ENCODE results near the gene DMPK.

DMPK gene

DNA sequence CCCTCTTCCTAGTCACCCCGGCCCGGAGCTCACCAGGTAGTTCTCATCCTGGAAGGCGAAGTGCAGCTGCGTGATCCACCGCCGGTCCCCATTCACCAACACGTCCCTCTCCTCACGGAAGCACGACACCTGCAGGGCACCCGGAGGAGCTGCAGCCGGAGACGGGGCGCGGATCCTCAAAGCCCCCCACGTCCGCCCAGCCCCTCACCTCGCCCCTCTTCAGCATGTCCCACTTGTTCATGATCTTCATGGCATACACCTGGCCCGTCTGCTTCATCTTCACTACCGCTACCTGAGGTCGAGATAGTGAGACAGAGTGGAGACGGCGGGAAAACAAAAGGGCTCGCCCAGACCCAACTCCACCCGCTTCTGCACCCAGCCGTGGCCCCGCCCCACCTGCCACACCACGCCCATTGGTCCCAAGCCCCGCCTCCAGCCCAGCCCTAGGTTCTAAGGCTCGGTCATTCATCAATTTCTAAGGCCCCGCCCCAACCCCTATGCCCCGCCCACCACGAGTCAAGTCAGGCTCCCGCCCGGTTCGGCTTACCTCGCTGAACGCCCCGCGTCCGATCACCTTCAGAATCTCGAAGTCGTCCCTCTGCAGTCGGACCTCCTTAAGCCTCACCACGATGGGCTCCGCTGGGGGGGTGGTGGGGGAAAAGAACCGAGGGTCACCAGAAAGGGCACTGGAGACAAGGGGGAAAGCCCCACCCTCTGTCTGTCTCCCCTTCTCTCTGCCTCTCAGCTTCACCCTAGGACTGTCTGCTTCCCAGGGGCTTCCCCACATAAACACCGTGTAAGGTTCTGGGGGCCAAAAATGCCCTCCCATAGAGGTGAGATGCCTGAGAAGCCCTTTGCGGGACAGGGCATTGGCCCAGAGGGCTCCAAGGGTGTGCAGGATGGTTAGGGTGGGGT is 2.8 kb downstream of the DMPK start:
- peak overlapping the region; percentile 83 for H3K9ac ChIP-seq (ENCODE audit: low read length)
- DNase-seq, result peak; percentile 68
- peak overlapping the region; percentile 18 to 30 for H3K18ac ChIP-seq (ENCODE audit: low read depth in 1 of 2, low read length in 2 of 2)
- peak overlapping the region in 1 of 2 experiments; percentile 37 for H3K4me3 ChIP-seq (ENCODE audit: insufficient read depth in 1 of 2, low read depth in 1 of 2, low read length in 2 of 2)
- peak overlapping the region; percentile 12 for H2AK5ac ChIP-seq (ENCODE audit: low read length, severe bottlenecking)
- peaks cover 37% of the 10 kb centered on the region for H3K79me1 ChIP-seq (replicated peaks; ENCODE audit: low read length, poor library complexity, severe bottlenecking)
- peak overlapping the region in 1 of 2 experiments; percentile 18 for H3K14ac ChIP-seq (ENCODE audit: low read length in 2 of 2)
- H2BK15ac ChIP-seq (ENCODE audit: low read depth, poor library complexity, severe bottlenecking), result no peak overlapping the region
- no peak overlapping the region for H3K27ac ChIP-seq (ENCODE audit: low read length, poor library complexity, severe bottlenecking)
- H2BK12ac ChIP-seq (ENCODE audit: low read length in 2 of 2), result no peak overlapping the region
- H2BK120ac ChIP-seq (ENCODE audit: low read depth, low read length), result no peak overlapping the region
- H3K4me1 ChIP-seq (ENCODE audit: control insufficient read depth, insufficient read depth, low read depth, low read length), result peaks cover 49% of the 10 kb centered on the region
- H2BK5ac ChIP-seq (ENCODE audit: low read depth, low read length, poor library complexity, severe bottlenecking), result no peak overlapping the region
- H3K4me2 ChIP-seq (ENCODE audit: low read length, poor library complexity, severe bottlenecking), result no peak overlapping the region
- H3K9me3 ChIP-seq (ENCODE audit: control insufficient read depth, low read length), result no peaks in the 10 kb centered on the region
- 36% methylated on average over 47 of the region's 48 CpGs for whole genome bisulfite sequencing
- H3K4ac ChIP-seq (ENCODE audit: low read depth in 1 of 2, low read length in 2 of 2), result no peak overlapping the region
- no peak overlapping the region for H4K91ac ChIP-seq (ENCODE audit: low read length)
- no peak overlapping the region for H3K23ac ChIP-seq (ENCODE audit: low read length in 2 of 2)
- H4K8ac ChIP-seq (ENCODE audit: low read length), result no peak overlapping the region
- peaks cover 41 to 51% of the 10 kb centered on the region in 2 experiments for H3K36me3 ChIP-seq (ENCODE audit: control insufficient read depth in 1 of 2, insufficient read depth in 2 of 2, low read depth in 1 of 2, low read length in 2 of 2)
- H3K27me3 ChIP-seq (ENCODE audit: control insufficient read depth in 1 of 2, insufficient read depth in 1 of 2, low read length in 2 of 2), result no peaks in the 10 kb centered on the region
- H2AFZ ChIP-seq (ENCODE audit: low read depth, low read length), result no peak overlapping the region

DNA sequence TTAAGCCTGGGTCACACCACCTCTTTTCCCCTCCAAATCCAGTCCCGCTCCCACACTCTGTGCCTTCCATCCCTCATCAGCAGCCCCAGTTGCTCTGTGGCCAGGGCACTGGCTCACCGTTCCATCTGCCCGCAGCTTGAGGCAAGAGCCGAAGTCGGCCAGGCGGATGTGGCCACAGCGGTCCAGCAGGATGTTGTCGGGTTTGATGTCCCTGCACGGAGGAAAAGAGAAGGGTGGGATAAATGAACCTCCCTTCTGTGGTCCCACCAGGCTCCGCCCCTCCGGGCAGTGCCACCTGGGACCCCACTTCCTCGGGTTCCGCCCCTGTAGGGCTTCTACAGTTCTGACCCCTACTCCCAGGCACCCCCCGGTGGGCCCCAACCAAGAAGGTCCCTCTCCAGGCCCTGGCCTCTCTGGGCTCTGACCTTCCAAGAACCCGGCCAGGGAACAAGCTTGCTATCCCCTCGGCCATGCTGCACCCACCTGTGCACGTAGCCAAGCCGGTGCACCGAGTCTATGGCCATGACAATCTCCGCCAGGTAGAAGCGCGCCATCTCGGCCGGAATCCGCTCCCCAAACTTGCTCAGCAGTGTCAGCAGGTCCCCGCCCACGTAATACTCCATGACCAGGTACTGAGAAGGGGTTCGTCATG is 4.2 kb downstream of the DMPK start:
- Histone ChIP-seq H3K27me3 (ENCODE audit: control insufficient read depth in 1 of 2, insufficient read depth in 1 of 2, low read length in 2 of 2) (no peaks in the 10 kb centered on the region), H3K9ac (ENCODE audit: low read length) (no peak overlapping the region), H3K27ac (ENCODE audit: low read length, poor library complexity, severe bottlenecking) (no peak overlapping the region), H2BK5ac (ENCODE audit: low read depth, low read length, poor library complexity, severe bottlenecking) (no peak overlapping the region), H3K9me3 (ENCODE audit: control insufficient read depth, low read length) (no peaks in the 10 kb centered on the region), H2BK15ac (ENCODE audit: low read depth, poor library complexity, severe bottlenecking) (no peak overlapping the region), H2BK12ac (ENCODE audit: low read length in 2 of 2) (no peak overlapping the region), H3K18ac (ENCODE audit: low read depth in 1 of 2, low read length in 2 of 2) (no peak overlapping the region), H4K8ac (ENCODE audit: low read length) (no peak overlapping the region), H3K4me2 (ENCODE audit: low read length, poor library complexity, severe bottlenecking) (no peak overlapping the region), H4K91ac (ENCODE audit: low read length) (no peak overlapping the region), H3K23ac (ENCODE audit: low read length in 2 of 2) (no peak overlapping the region), H2AK5ac (ENCODE audit: low read length, severe bottlenecking) (no peak overlapping the region), H2BK120ac (ENCODE audit: low read depth, low read length) (no peak overlapping the region), H3K4me3 (ENCODE audit: insufficient read depth in 1 of 2, low read depth in 1 of 2, low read length in 2 of 2) (no peak overlapping the region), H2AFZ (ENCODE audit: low read depth, low read length) (no peak overlapping the region), H3K36me3 (ENCODE audit: control insufficient read depth in 1 of 2, insufficient read depth in 2 of 2, low read depth in 1 of 2, low read length in 2 of 2) (peaks cover 45 to 49% of the 10 kb centered on the region in 2 experiments), H3K79me1 (replicated peaks; ENCODE audit: low read length, poor library complexity, severe bottlenecking) (peaks cover 32% of the 10 kb centered on the region), H3K4me1 (ENCODE audit: control insufficient read depth, insufficient read depth, low read depth, low read length) (peaks cover 37% of the 10 kb centered on the region), H3K4ac (ENCODE audit: low read depth in 1 of 2, low read length in 2 of 2) (no peak overlapping the region), H3K14ac (ENCODE audit: low read length in 2 of 2) (no peak overlapping the region)
- 97% methylated on average over 28 of the region's 28 CpGs for WGBS
- DNase-seq, result no peak

DNA sequence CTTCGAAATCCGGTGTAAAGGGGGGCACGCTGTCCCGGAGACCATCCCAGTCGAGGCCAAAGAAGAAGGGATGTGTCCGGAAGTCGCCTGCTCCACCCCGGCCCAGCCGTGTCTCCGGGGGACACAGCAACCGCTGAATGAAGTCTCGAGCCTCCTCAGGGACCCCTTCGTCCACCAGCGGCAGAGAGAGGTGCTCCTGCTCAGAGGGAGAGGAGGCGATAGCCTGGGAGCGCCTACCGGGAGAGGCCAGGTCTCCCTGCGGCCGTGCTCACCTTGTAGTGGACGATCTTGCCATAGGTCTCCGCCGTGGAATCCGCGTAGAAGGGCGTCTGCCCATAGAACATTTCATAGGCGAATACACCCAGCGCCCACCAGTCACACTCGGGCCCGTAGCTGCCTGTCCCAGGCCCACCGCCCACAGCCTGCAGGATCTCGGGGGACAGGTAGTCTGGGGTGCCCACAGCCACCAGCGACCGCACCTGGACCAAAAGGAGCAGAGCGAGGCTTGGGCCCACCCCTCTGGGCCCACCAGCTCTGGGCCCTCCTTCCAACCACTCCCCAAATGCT is 4.8 kb downstream of the DMPK start:
- H3K4ac ChIP-seq (ENCODE audit: low read depth in 1 of 2, low read length in 2 of 2), result no peak overlapping the region
- H3K4me2 ChIP-seq (ENCODE audit: low read length, poor library complexity, severe bottlenecking), result no peak overlapping the region
- DNase-seq, result no peak
- H2AFZ ChIP-seq (ENCODE audit: low read depth, low read length), result no peak overlapping the region
- peaks cover 52 to 55% of the 10 kb centered on the region in 2 experiments for H3K36me3 ChIP-seq (ENCODE audit: control insufficient read depth in 1 of 2, insufficient read depth in 2 of 2, low read depth in 1 of 2, low read length in 2 of 2)
- no peak overlapping the region for H3K18ac ChIP-seq (ENCODE audit: low read depth in 1 of 2, low read length in 2 of 2)
- no peak overlapping the region for H2BK12ac ChIP-seq (ENCODE audit: low read length in 2 of 2)
- H3K4me1 ChIP-seq (ENCODE audit: control insufficient read depth, insufficient read depth, low read depth, low read length), result peaks cover 33% of the 10 kb centered on the region
- no peak overlapping the region for H2AK5ac ChIP-seq (ENCODE audit: low read length, severe bottlenecking)
- no peak overlapping the region for H3K9ac ChIP-seq (ENCODE audit: low read length)
- H2BK15ac ChIP-seq (ENCODE audit: low read depth, poor library complexity, severe bottlenecking), result no peak overlapping the region
- no peak overlapping the region for H2BK120ac ChIP-seq (ENCODE audit: low read depth, low read length)
- H2BK5ac ChIP-seq (ENCODE audit: low read depth, low read length, poor library complexity, severe bottlenecking), result no peak overlapping the region
- peaks cover 32% of the 10 kb centered on the region for H3K79me1 ChIP-seq (replicated peaks; ENCODE audit: low read length, poor library complexity, severe bottlenecking)
- H4K8ac ChIP-seq (ENCODE audit: low read length), result no peak overlapping the region
- no peaks in the 10 kb centered on the region for H3K27me3 ChIP-seq (ENCODE audit: control insufficient read depth in 1 of 2, insufficient read depth in 1 of 2, low read length in 2 of 2)
- WGBS, result 97% methylated on average over 34 of the region's 34 CpGs
- H3K27ac ChIP-seq (ENCODE audit: low read length, poor library complexity, severe bottlenecking), result no peak overlapping the region
- no peak overlapping the region for H3K23ac ChIP-seq (ENCODE audit: low read length in 2 of 2)
- H3K4me3 ChIP-seq (ENCODE audit: insufficient read depth in 1 of 2, low read depth in 1 of 2, low read length in 2 of 2), result no peak overlapping the region
- no peak overlapping the region for H3K14ac ChIP-seq (ENCODE audit: low read length in 2 of 2)
- no peak overlapping the region for H4K91ac ChIP-seq (ENCODE audit: low read length)
- no peaks in the 10 kb centered on the region for H3K9me3 ChIP-seq (ENCODE audit: control insufficient read depth, low read length)

DNA sequence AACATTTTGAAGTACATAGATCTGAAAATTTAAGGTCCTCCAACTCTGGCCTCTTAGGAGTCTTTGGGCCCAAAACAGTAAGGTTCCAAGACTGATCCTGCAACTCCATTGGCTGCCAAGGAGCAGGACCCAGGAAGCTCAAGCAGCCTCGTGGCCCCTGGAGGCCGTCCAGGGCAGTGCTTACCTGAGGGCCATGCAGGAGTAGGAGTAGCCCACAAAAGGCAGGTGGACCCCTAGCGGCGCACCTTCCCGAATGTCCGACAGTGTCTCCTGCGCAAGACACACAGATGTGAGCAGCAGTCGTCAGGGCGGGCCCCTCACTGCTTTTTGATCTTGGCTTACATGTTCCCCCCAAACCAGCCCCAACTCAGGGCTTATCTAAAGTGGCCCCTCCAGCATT is 7.5 kb downstream of the DMPK start:
- Histone ChIP-seq H3K27ac (ENCODE audit: low read length, poor library complexity, severe bottlenecking) (peak overlapping the region; percentile 37), H2BK15ac (ENCODE audit: low read depth, poor library complexity, severe bottlenecking) (no peak overlapping the region), H2AK5ac (ENCODE audit: low read length, severe bottlenecking) (no peak overlapping the region), H3K36me3 (ENCODE audit: control insufficient read depth in 1 of 2, insufficient read depth in 2 of 2, low read depth in 1 of 2, low read length in 2 of 2) (peaks cover 68 to 70% of the 10 kb centered on the region in 2 experiments), H3K23ac (ENCODE audit: low read length in 2 of 2) (no peak overlapping the region), H3K14ac (ENCODE audit: low read length in 2 of 2) (no peak overlapping the region), H3K4me3 (ENCODE audit: insufficient read depth in 1 of 2, low read depth in 1 of 2, low read length in 2 of 2) (no peak overlapping the region), H3K18ac (ENCODE audit: low read depth in 1 of 2, low read length in 2 of 2) (no peak overlapping the region), H3K27me3 (ENCODE audit: control insufficient read depth in 1 of 2, insufficient read depth in 1 of 2, low read length in 2 of 2) (no peaks in the 10 kb centered on the region), H3K79me1 (replicated peaks; ENCODE audit: low read length, poor library complexity, severe bottlenecking) (peaks cover 16% of the 10 kb centered on the region), H3K4me1 (ENCODE audit: control insufficient read depth, insufficient read depth, low read depth, low read length) (peaks cover 21% of the 10 kb centered on the region), H2BK5ac (ENCODE audit: low read depth, low read length, poor library complexity, severe bottlenecking) (no peak overlapping the region), H2BK12ac (ENCODE audit: low read length in 2 of 2) (no peak overlapping the region), H2BK120ac (ENCODE audit: low read depth, low read length) (no peak overlapping the region), H4K91ac (ENCODE audit: low read length) (no peak overlapping the region), H3K4me2 (ENCODE audit: low read length, poor library complexity, severe bottlenecking) (no peak overlapping the region), H3K9ac (ENCODE audit: low read length) (no peak overlapping the region), H2AFZ (ENCODE audit: low read depth, low read length) (no peak overlapping the region), H3K9me3 (ENCODE audit: control insufficient read depth, low read length) (no peaks in the 10 kb centered on the region), H3K4ac (ENCODE audit: low read depth in 1 of 2, low read length in 2 of 2) (no peak overlapping the region), H4K8ac (ENCODE audit: low read length) (no peak overlapping the region)
- 90% methylated on average over 9 of the region's 9 CpGs for WGBS
- no peak for DNase-seq

All from mesenchymal stem cell (in vitro differentiated cells and primary cell).